ENCODE results near the gene FAM168A. TPM values are rescaled to one million over a fixed set of nuclear protein-coding genes. Genes with fewer than 3 reads are reported as not detected.

FAM168A gene
- total RNA-seq, 4 donors from 2014 or later: 17.7 to 40.1 (median 22.2) TPM

- H3K4me1 ChIP-seq: no peaks in the 10 kb centered on the region
- H3K27me3 ChIP-seq: no peaks in the 10 kb centered on the region
- no peaks in the 10 kb centered on the region for H3K9me3 ChIP-seq
- peaks cover 61% of the 10 kb centered on the region for H3K36me3 ChIP-seq
- H3K27ac ChIP-seq: no peak overlapping the region
- TF ChIP-seq POLR2AphosphoS5 (IDR thresholded peaks at IDR 0.05) (no peak), CTCF (IDR thresholded peaks at IDR 0.05) (no peak), POLR2A (IDR thresholded peaks at IDR 0.05) (no peak), EP300 (IDR thresholded peaks at IDR 0.05) (no peak)
- WGBS: 93% methylated on average over 29 of the region's 70 CpGs
- DNase-seq (ENCODE audit: low spot score in 2 of 2): no peak
- no peak overlapping the region for H3K4me3 ChIP-seq
Observed at GRCh38 chr11:73361953-73362776, 235.7 kb downstream of the FAM168A start.

GRCh38 chr11:73360743-73361369 is 237.1 kb downstream of the FAM168A start:
- TF ChIP-seq POLR2A (IDR thresholded peaks at IDR 0.05): no peak
- no peak for TF ChIP-seq EP300 (IDR thresholded peaks at IDR 0.05)
- TF ChIP-seq CTCF (IDR thresholded peaks at IDR 0.05): no peak
- no peak for TF ChIP-seq POLR2AphosphoS5 (IDR thresholded peaks at IDR 0.05)
- DNase-seq (ENCODE audit: low spot score in 2 of 2): no peak
- H3K4me3 ChIP-seq: no peak overlapping the region
- H3K27me3 ChIP-seq: no peaks in the 10 kb centered on the region
- H3K36me3 ChIP-seq: peaks cover 63% of the 10 kb centered on the region
- H3K9me3 ChIP-seq: no peaks in the 10 kb centered on the region
- 90% methylated on average over 8 of the region's 8 CpGs for WGBS
- no peaks in the 10 kb centered on the region for H3K4me1 ChIP-seq
- no peak overlapping the region for H3K27ac ChIP-seq

GRCh38 chr11:73359930-73360742 is 237.8 kb downstream of the FAM168A start:
- Histone ChIP-seq H3K9me3 (no peaks in the 10 kb centered on the region), H3K4me1 (no peaks in the 10 kb centered on the region), H3K4me3 (no peak overlapping the region), H3K27me3 (no peaks in the 10 kb centered on the region), H3K36me3 (peaks cover 58% of the 10 kb centered on the region), H3K27ac (peak overlapping the region; percentile 24)
- 77% methylated on average over 6 of the region's 19 CpGs for WGBS
- no peak for DNase-seq (ENCODE audit: low spot score in 2 of 2)
- TF ChIP-seq EP300 (IDR thresholded peaks at IDR 0.05): no peak
- no peak for TF ChIP-seq CTCF (IDR thresholded peaks at IDR 0.05)
- TF ChIP-seq POLR2A (IDR thresholded peaks at IDR 0.05): no peak
- no peak for TF ChIP-seq POLR2AphosphoS5 (IDR thresholded peaks at IDR 0.05)

- Histone ChIP-seq H3K9me3 (no peaks in the 10 kb centered on the region), H3K27me3 (no peaks in the 10 kb centered on the region), H3K4me3 (no peak overlapping the region), H3K36me3 (peaks cover 50% of the 10 kb centered on the region), H3K27ac (peak overlapping the region; percentile 24), H3K4me1 (no peaks in the 10 kb centered on the region)
- WGBS: 92% methylated on average over 10 of the region's 11 CpGs
- no peak for TF ChIP-seq CTCF (IDR thresholded peaks at IDR 0.05)
- no peak for TF ChIP-seq POLR2AphosphoS5 (IDR thresholded peaks at IDR 0.05)
- no peak for TF ChIP-seq EP300 (IDR thresholded peaks at IDR 0.05)
- no peak for TF ChIP-seq POLR2A (IDR thresholded peaks at IDR 0.05)
- DNase-seq (ENCODE audit: low spot score in 2 of 2): no peak
Observed at GRCh38 chr11:73359341-73359740, 238.6 kb downstream of the FAM168A start.
